Vagina (tissue), 2 donors: ENCODE results near the gene C1QTNF12. TPM values are rescaled to one million over a fixed set of nuclear protein-coding genes. Genes with fewer than 3 reads are reported as not detected.

ENCODE experiments used
- DNase-seq, 2 donors: peaks; one replicate each; pipeline ENCODE4 v3.0.0-alpha.2; 2017; ENCODE audit errors: extremely low spot score in 2 of 2
- H3K27ac ChIP-seq: fragments of 200-600 bp; sonication (generic); one replicate; pipeline ENCODE4 v1.5.1; 2019
- H3K27me3 ChIP-seq: fragments of 200-600 bp; sonication (generic); one replicate; pipeline ENCODE4 v1.5.1; 2019
- H3K36me3 ChIP-seq, 2 donors: fragments of 200-600 bp; sonication (generic); one replicate each; pipeline ENCODE4 v1.5.1; 2017 to 2019
- H3K4me1 ChIP-seq: fragments of 200-600 bp; sonication (generic); one replicate; pipeline ENCODE4 v1.5.1; 2019
- H3K4me3 ChIP-seq, 2 donors: fragments of 200-600 bp; sonication (generic); 1 replicate in 1 of 2; 2 replicates in 1 of 2; pipeline ENCODE4 v1.5.1; 2016 to 2019
- H3K9me3 ChIP-seq: fragments of 200-600 bp; sonication (generic); one replicate; pipeline ENCODE4 v1.5.1; 2019
- POLR2A ChIP-seq, 2 donors: fragments of 450-650 bp; IDR thresholded peaks; one replicate each; pipeline ENCODE4 v1.6.1; 2017; ENCODE audit warnings: antibody characterized with exemption in 2 of 2, mild to moderate bottlenecking in 2 of 2, moderate library complexity in 2 of 2
- POLR2AphosphoS5 ChIP-seq, 2 donors: sonication (generic); formaldehyde crosslinking; IDR thresholded peaks; one replicate each; pipeline ENCODE4 v1.9.0; 2017; ENCODE audit warnings: antibody characterized with exemption in 2 of 2, mild to moderate bottlenecking in 2 of 2, low read depth in 1 of 2; ENCODE audit not compliant: insufficient read depth in 1 of 2
- intact Hi-C: fragments of 100-400 bp; cut with DNase I; formaldehyde crosslinking; loops from one replicate; pipeline ENCODE4 v1.15.1; 2023
- total RNA-seq: library from RNA; depleted of rRNA; stranded (reverse); fragments of >200 nt; gene quantifications from one replicate; pipeline ENCODE4 v1.2.3, GENCODE V29; 2016
- TF ChIP-seq, protein P1 (sequence below), 3 experiments: fragments of 450-650 bp in 2 of 3; fragments of 200-600 bp in 1 of 3; sonication (generic) in 1 of 3; IDR thresholded peaks; one replicate each; pipeline ENCODE4 v1.5.1; 2017 to 2019; ENCODE audit warnings: antibody characterized with exemption in 3 of 3, mild to moderate bottlenecking in 2 of 3, moderate library complexity in 2 of 3

C1QTNF12 gene
- total RNA-seq, 1 donor from 2014 or later: not detected

DNA sequence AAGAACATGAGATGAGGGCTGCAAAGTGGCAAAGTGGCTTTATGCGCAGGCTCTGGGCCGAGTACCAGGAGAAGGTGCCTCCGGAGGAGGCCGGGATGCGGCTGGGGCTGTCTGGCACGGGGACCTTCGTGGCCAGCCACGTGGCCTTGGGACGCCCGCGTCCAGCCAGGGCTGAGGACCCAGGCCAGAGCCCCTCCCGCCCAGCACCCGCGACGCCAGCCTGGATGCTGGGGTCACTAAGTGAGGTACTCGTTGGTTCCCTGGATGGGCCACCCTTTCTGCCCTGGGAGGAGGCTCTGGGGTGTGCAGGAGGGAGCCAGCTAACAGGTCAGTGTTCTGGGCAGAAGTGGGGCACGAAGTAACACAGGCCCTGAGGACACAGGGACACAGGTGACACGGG, 46.3 kb upstream of the C1QTNF12 start:
- H3K4me1 ChIP-seq: peaks cover 15% of the 10 kb centered on the region
- H3K9me3 ChIP-seq: no peaks in the 10 kb centered on the region
- TF ChIP-seq POLR2A (IDR thresholded peaks at IDR 0.05) (no peak), POLR2AphosphoS5 (IDR thresholded peaks at IDR 0.05; ENCODE audit: insufficient read depth in 1 of 2, low read depth in 1 of 2) (no peak)
- TF ChIP-seq, protein P1, sequence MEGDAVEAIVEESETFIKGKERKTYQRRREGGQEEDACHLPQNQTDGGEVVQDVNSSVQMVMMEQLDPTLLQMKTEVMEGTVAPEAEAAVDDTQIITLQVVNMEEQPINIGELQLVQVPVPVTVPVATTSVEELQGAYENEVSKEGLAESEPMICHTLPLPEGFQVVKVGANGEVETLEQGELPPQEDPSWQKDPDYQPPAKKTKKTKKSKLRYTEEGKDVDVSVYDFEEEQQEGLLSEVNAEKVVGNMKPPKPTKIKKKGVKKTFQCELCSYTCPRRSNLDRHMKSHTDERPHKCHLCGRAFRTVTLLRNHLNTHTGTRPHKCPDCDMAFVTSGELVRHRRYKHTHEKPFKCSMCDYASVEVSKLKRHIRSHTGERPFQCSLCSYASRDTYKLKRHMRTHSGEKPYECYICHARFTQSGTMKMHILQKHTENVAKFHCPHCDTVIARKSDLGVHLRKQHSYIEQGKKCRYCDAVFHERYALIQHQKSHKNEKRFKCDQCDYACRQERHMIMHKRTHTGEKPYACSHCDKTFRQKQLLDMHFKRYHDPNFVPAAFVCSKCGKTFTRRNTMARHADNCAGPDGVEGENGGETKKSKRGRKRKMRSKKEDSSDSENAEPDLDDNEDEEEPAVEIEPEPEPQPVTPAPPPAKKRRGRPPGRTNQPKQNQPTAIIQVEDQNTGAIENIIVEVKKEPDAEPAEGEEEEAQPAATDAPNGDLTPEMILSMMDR (IDR thresholded peaks at IDR 0.05): no peak
- peaks cover 0 to 9% of the 10 kb centered on the region in 2 donors for H3K36me3 ChIP-seq
- DNase-seq: no peak
- no peaks in the 10 kb centered on the region for H3K27me3 ChIP-seq
- intact Hi-C loops: loop anchor here (5.0 kb wide), 1 partner anchor 171 kb away; no protein-coding TSS in a partner anchor
- no peak overlapping the region for H3K4me3 ChIP-seq
- no peak overlapping the region for H3K27ac ChIP-seq

DNA sequence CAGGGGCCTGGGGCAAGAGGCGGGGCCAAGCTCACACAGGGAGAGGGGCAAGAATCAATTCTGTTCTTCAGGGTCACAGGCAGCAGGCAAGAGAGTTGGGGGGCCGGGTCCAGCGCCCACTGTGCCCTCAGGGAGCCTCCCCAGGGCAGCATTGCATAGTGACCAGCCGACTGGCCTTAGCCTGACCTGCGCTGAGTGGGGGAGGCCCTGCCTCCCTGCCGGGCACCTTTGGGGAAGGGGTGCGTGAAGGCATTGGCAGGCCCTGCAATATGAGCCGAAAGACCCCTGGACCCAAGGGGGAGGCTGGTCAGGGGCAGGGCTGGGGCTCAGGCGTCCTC, 45.9 kb upstream of the C1QTNF12 start:
- no peaks in the 10 kb centered on the region for H3K9me3 ChIP-seq
- peaks cover 0 to 9% of the 10 kb centered on the region in 2 donors for H3K36me3 ChIP-seq
- TF ChIP-seq, protein P1 (IDR thresholded peaks at IDR 0.05): no peak
- TF ChIP-seq POLR2AphosphoS5 (IDR thresholded peaks at IDR 0.05; ENCODE audit: insufficient read depth in 1 of 2, low read depth in 1 of 2) (no peak), POLR2A (IDR thresholded peaks at IDR 0.05) (no peak)
- intact Hi-C loops: loop anchor here (5.0 kb wide), 1 partner anchor 170 kb away; no protein-coding TSS in a partner anchor
- H3K27ac ChIP-seq: no peak overlapping the region
- no peak overlapping the region for H3K4me3 ChIP-seq
- peaks cover 15% of the 10 kb centered on the region for H3K4me1 ChIP-seq
- DNase-seq: no peak
- no peaks in the 10 kb centered on the region for H3K27me3 ChIP-seq

DNA sequence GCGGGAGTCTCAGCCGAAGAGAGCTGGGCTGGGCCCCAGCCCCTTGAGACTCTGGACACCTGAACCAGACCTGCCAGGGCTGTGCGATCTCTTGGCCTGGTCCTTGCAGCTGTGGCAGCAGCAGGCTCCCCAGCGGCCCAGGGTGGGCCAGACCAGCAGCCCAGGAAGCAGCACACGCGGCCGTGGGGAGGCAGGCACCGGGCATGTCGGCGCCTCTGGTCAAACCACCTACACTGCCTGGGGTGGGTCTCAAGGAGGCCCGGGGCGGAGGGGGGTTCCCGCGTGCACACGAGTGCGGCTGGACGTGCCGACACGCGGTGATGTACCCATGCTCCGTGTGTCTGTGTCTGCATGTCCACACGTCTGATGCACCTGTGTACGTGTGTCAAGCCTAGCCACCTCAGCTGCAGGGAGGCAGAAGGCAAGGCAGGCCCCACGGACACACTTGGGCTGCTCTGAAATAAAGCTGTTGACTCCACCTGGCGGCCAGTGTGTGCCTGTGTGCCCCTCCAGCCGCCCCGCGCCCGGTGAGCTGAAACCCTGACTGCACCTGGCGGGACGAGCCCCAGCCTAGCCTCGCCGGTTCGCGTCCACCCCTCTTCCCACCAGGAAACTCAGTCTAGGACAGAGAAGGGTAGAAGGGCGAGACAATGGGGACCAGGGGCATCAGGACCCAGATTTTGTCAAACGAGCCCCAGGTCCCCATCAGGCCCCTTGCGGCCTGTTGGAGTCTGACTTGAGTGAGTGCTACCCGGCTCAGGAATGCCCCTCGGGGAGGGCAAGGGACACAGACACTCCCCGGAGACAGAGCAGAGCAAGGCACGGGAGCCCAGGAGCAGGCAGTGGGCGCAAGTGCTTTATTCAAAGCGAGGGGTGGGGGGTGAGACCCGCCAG, 45.3 kb upstream of the C1QTNF12 start:
- Histone ChIP-seq H3K4me3 (no peak overlapping the region), H3K36me3 (peaks cover 0 to 9% of the 10 kb centered on the region in 2 donors), H3K9me3 (no peaks in the 10 kb centered on the region), H3K4me1 (peaks cover 15% of the 10 kb centered on the region), H3K27me3 (no peaks in the 10 kb centered on the region), H3K27ac (no peak overlapping the region)
- TF ChIP-seq POLR2A (IDR thresholded peaks at IDR 0.05) (no peak), POLR2AphosphoS5 (IDR thresholded peaks at IDR 0.05; ENCODE audit: insufficient read depth in 1 of 2, low read depth in 1 of 2) (no peak)
- TF ChIP-seq, protein P1 (IDR thresholded peaks at IDR 0.05): peak in 2 of 3 experiments; percentile 48 to 67
- intact Hi-C loops: loop anchor here (5.0 kb wide), 1 partner anchor 169 kb away; no protein-coding TSS in a partner anchor
- no peak for DNase-seq

DNA sequence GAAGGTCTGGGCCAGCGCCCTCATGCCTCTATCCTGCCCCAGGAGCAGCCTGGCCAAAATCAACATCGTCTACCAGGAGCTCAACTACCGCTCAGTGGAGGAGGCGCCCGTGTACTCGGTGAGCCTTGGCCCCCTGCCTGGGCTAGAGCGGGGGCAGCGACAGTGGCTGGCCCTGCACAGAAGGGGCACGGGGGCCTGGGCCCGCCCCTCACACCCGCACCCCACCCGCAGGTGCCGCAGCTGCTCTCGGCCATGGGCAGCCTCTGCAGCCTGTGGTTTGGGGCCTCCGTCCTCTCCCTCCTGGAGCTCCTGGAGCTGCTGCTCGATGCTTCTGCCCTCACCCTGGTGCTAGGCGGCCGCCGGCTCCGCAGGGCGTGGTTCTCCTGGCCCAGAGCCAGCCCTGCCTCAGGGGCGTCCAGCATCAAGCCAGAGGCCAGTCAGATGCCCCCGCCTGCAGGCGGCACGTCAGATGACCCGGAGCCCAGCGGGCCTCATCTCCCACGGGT, 44.6 kb upstream of the C1QTNF12 start:
- DNase-seq: no peak
- peaks cover 0 to 3% of the 10 kb centered on the region in 2 donors for H3K36me3 ChIP-seq
- H3K27me3 ChIP-seq: no peaks in the 10 kb centered on the region
- H3K4me1 ChIP-seq: peaks cover 15% of the 10 kb centered on the region
- intact Hi-C loops: loop anchor here (5.0 kb wide), 1 partner anchor 169 kb away; no protein-coding TSS in a partner anchor
- H3K9me3 ChIP-seq: no peaks in the 10 kb centered on the region
- TF ChIP-seq POLR2AphosphoS5 (IDR thresholded peaks at IDR 0.05; ENCODE audit: insufficient read depth in 1 of 2, low read depth in 1 of 2) (no peak), POLR2A (IDR thresholded peaks at IDR 0.05) (no peak)
- TF ChIP-seq, protein P1 (IDR thresholded peaks at IDR 0.05): no peak
- no peak overlapping the region for H3K27ac ChIP-seq
- no peak overlapping the region for H3K4me3 ChIP-seq
